K562 treated with DMSO at 1 percent for 4 hours (cell line): ENCODE results near the gene HMSD. TPM values are rescaled to one million over a fixed set of nuclear protein-coding genes. Genes with fewer than 3 reads are reported as not detected.

Source experiments
- total RNA-seq: library from RNA; unstranded; fragments of 300-600 nt; gene quantifications from 2 replicates; pipeline ENCODE4 v1.2.3, GENCODE V29; 2022; ENCODE audit not compliant: insufficient read depth

HMSD gene, protein sequence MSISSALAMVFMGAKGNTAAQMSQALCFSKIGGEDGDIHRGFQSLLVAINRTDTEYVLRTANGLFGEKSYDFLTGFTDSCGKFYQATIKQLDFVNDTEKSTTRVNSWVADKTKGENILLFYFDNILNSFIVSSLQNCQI
- total RNA-seq: not detected in 2 replicates

GRCh38 chr18:63949068-63949737, at the start of gene HMSD:
TSS of gene HMSD (plus strand) at chr18:63949301. CDS start at chr18:63953456, 4,155 bp downstream.

DNA sequence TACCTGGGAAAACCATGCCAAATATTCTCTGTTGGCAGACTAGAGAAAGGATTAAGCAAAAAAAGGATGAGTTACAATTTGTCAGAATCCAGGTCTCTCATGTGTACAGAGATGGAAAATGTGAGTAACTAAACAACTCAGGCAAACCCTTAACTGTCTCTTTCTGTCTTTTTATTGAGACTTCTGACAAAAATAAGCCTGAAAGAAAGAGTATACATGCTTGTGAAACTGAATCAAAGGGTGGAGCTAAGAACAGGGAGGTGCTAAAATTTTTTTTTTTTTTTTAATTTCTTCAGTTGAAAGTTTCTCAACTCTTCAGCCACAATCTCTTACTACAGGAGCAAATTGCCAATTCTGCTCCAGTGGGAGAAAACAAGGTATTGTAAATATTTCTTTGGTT, 41.4 kb upstream of the HMSD start, which contains the start of gene SERPINB10:
TSS of gene SERPINB10 (plus strand) at position 295 of the 400 bp plus-strand sequence. CDS start 7,553 bp downstream, outside the sequence.

DNA sequence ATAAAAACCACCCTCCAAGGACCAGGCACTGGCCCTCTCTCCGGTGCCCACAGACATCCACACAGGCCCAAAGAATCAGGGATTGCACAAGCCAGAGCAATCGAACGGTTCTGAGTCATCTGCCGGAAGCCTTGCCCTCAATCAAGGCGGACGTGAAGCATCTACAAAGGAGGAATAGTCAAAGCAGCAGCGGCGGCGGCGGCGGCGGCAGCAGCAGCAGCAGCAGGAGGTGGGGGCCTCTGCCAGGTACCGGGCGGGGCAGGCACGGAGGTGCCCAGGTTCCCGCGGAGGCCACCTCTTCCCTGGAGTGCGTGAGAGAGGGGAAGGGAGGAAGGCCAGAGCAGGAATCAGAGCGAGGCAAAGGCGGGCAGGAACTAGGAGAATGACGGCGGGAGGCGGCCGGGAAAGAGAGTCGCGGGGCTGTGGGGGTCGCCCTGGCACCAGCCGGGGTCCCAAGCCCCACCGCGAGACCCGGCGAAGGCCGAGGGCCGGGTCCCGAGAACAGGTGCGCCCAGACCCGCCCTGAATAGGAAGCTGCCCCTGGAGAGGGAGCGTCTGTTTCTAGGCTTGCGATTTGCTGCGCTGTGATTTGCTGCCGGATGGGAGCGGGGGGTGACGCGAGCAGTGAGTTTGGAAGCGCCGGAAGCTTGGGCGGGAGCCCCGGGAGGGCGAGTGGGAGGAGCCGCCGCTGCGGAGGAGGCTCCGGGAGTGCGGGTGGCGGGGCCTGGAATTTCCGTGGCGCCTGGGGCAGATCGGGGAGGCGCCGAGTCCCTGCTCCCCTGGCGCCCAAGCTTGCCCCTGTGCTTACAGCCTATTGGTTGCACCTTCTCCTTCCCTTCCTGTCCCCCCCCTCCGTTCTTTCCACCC, 21.1 kb downstream of the HMSD start, which contains the start of gene SERPINB8:
TSS of gene SERPINB8 (plus strand) at position 140 of the 867 bp plus-strand sequence. CDS start 8,228 bp downstream, outside the sequence.

Other genes with a start within 250 kb of the HMSD start
- gene SERPINB11, start 246.3 kb upstream of the HMSD start, total RNA-seq: not detected in 2 replicates
- not detected in 2 replicates for gene SERPINB7, start 173.9 kb upstream of the HMSD start, total RNA-seq
- gene SERPINB2, start 61.6 kb upstream of the HMSD start, total RNA-seq: not detected in 2 replicates
- gene SERPINB10, start 41.3 kb upstream of the HMSD start, total RNA-seq: not detected in 2 replicates
- gene SERPINB8, start 20.8 kb downstream of the HMSD start, total RNA-seq: 0.62 and 0.97 TPM in 2 replicates
- not detected in 2 replicates for gene LINC00305, start 199.8 kb downstream of the HMSD start, total RNA-seq